Activated T-cell treated with anti-CD3 and anti-CD28 coated beads, Interleukin-2, amount 50 U/mL, for 1 hour (primary cell): ENCODE measurements around the gene FBXL15.

ENCODE experiments used
- DNase-seq: peaks from one replicate; pipeline ENCODE4 v3.0.0-alpha.2; 2020

FBXL15 gene

GRCh38 chr10:102398172-102399020 is 22.2 kb upstream of the FBXL15 start:
- peak; percentile 44 for DNase-seq

DNA sequence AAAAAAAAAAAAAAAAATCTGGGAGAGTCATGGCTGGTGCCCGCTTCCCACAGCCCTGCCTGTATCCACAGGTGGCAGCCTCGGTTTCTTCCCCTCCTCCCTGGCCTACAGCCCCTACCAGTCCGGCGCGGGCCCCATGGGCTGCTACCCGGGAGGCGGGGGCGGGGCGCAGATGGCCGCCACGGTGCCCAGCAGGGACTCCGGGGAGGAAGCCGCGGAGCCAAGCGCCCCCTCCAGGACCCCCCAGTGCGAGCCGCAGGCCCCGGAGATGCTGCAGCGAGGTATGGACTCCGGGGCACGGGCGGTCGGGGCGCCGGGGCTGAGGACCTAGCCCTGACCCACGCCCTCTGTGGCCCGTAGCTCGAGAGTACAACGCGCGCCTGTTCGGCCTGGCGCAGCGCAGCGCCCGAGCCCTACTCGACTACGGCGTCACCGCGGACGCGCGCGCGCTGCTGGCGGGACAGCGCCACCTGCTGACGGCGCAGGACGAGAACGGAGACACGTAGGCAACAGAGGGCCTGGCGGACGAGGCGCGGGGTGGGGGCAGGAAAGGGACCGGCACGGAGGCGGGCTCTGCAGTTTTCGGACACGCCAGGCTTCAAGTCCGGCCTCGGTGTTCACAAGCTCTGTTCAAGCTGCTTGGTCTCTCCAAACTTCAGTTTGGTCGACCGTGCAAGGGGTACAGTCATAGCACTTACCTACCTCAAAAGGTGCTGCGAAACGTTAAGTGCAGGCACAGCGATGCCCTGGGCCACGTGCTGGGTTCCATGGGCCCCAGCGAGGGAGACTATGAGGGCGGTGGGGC is 21.2 kb upstream of the FBXL15 start:
- DNase-seq, result peak; percentile 92

GRCh38 chr10:102400076-102400475 is 20.6 kb upstream of the FBXL15 start:
- DNase-seq, result peak; percentile 37

DNA sequence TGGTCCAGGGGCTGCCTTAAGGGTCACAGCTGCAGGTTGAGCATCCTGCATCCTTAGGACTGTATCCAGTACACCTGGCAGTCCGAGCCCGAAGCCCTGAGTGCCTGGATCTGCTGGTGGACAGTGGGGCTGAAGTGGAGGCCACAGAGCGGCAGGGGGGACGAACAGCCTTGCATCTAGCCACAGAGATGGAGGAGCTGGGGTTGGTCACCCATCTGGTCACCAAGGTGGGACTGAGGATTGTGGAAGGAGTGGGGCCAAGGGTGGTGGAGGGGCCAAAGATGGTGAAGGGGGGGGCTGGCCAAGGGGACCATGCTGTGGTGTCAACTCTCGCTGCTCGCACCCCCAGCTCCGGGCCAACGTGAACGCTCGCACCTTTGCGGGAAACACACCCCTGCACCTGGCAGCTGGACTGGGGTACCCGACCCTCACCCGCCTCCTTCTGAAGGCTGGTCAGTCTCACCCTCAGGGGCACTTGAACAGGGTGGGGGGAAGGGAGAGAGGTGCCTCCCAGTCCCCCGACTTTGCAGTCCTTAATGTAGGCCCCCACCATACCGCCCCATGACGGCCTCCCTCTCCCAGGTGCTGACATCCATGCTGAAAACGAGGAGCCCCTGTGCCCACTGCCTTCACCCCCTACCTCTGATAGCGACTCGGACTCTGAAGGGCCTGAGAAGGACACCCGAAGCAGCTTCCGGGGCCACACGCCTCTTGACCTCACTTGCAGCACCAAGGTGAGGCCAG is 19.9 kb upstream of the FBXL15 start:
- DNase-seq, result peak; percentile 33

DNA sequence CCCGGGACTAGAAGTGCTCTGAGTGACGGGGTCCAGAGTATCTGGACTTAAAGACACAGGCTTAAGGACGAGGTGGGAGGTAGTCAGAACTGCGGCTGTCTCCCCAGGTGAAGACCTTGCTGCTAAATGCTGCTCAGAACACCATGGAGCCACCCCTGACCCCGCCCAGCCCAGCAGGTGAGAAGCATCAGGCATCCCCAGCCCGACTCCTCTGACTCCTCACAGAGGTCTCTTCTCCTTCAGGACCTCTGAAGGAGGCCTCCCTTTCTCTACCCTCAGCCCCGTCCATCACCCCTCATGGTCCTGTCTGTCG is 19.3 kb upstream of the FBXL15 start:
- no peak for DNase-seq

- DNase-seq, result peak; percentile 39
Measured at GRCh38 chr10:102401735-102402511, 18.7 kb upstream of the FBXL15 start.

GRCh38 chr10:102402512-102402896 is 18.1 kb upstream of the FBXL15 start:
- DNase-seq, result peak; percentile 39

GRCh38 chr10:102403115-102403514 is 17.5 kb upstream of the FBXL15 start:
- DNase-seq, result peak; percentile 43

DNA sequence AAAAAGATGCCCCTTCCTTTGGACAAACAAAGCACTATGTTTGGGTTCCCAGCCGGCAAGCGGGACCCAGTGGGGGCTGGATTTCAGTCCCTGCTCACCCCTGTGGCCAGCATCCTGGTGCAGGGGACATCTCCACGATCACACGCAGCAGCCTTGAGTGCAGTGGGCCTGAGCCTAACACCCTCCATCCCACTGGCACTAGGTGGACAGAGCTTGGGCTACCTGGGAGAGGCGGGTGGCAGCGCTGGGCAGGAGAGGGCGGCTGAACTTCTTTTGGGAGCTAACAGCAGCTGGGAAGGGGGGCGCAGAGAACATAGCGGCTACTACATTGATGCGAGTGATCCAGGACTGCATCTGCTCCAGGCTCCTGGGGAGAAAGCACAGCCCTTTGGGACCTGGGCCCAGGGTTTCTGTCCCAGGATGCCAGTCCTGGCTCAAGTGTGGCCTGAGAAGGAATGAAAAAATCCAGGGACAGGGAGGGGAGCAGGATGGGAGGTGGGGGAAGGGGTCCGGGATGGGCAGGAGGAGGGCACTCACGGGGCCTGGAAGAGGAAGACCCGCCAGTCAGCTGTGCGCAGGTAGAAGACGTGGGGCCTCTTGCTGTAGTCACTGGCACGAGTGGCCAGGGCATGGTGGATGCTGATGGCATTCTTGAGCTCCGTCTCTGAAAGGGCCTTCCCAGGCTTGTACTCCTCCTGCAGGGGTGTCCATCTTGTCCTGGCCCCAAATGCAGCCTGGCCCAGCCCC is 16.1 kb upstream of the FBXL15 start:
- DNase-seq, result peak; percentile 50

DNA sequence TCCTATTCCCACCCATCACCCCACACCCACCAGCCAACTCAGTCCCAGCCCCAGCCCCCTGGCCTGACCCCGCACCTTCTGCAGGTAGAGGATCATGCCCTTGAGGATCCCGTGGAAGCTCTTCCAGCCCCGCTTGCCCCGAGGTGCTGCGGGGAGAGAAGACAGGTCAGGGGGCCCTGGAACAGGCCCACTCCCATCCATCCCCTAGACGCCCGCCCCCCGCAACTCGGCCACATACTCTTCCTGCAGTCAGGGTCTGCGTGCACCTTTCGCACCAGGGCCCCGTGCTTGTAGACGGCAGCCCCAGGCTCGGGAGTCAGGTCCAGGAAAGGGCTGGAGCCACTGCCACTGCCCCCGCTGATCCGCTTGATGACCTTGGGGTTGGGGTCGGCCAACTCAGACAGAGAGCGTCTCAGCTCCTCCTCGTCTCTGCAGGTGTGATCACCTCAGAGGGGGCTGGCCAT is 15.5 kb upstream of the FBXL15 start:
- peak; percentile 54 for DNase-seq

GRCh38 chr10:102405632-102406031 is 15.0 kb upstream of the FBXL15 start:
- DNase-seq, result peak; percentile 52

DNA sequence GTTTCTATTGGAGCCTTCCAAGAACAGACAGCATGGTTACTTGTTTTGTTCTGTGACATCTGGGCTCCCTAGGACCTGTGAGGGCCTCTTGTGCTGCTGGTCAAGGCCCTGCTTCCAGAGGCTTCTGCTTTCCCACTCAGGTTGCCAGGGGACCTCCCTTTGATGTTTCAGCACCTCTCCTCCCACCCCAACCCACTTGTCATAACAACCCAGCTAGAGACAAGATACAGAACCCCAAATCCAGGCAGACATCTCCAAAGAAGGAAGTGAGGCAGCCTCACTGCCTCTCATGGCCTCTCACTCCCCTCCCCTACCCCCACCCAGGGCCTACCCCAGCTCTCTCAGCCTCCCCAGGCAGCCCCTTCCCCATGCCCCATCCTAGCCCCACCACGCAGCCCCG is 13.8 kb upstream of the FBXL15 start:
- peak; percentile 28 for DNase-seq

DNA sequence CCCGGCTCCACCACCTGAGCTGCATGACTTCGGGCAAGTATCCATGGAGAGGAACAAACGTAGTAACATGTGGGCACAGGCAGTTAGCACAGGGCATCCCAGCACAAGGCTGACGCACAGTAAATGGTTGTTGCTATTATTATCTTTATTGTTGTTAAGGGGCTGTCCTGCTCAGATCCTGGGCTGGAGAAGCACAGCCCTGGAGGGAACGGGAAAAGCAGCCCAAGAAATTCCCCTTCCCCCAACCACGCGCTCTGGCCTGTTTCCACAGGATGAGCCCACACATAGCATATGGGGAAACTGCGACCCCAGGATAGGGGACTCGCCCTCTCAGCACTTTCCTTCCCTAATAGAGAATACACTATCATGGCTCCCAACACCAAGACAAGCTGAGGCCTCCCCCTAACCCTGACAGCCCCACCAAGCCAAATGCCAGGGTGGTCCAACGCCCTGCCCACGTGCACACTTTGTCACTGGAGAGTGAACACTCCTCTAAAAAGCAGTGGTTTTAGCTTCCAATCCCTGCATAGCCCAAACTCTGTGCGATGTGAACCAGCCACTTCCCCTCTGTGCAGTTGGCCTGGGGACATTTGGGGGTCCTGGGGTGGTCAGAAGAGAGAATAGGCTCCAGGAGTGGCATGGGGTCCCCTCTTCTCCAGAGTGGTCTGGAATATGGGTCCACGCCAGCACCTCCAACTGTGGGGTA is 13.1 kb upstream of the FBXL15 start:
- peak; percentile 28 for DNase-seq

DNA sequence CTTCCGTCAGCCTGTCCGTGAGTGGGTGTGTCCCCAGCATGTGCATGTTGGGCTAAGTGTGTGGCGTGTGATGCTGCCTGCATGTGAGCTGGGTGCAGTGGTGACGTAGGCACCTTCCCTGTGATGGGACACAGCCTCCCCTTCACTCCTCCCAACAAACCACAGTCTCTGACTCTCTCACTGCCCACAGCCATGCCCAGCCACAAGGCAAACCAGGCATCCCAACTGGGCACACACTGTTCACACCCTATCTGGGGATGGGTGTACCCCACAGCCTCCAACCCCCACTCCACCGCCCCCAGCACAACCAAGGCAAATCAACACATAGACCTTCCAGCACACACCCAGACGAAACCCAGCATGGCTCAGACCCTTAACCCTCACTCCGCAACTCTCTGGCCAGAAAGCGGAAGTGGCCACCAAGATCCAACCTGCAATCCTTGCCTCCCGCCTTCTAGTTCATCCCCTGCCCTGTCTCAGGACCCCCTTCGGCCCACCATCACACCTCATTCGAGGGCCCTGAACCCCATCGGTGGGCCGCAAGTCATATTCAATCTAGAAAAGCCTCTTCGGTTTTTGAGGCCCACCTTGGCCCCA is 12.4 kb upstream of the FBXL15 start:
- peak; percentile 40 for DNase-seq

GRCh38 chr10:102408728-102409603 is 11.7 kb upstream of the FBXL15 start:
- peak; percentile 78 for DNase-seq

GRCh38 chr10:102409604-102410428 is 10.8 kb upstream of the FBXL15 start:
- peak; percentile 27 for DNase-seq

- DNase-seq, result peak; percentile 71
Measured at GRCh38 chr10:102410429-102411073, 10.1 kb upstream of the FBXL15 start.
